ENCODE results near the gene TRIM9.
"Not testable (repeated sequence)": the region's sequence is repeated elsewhere in the genome, so short reads cannot be mapped to it uniquely, and the experiment has no call there.

TRIM9 gene

GRCh38 chr14:50997712-50998111, 97.2 kb downstream of the TRIM9 start:
- ChIA-PET POLR2A (no interaction called here), CTCF (no interaction called here)
- TF ChIP-seq, protein P1, sequence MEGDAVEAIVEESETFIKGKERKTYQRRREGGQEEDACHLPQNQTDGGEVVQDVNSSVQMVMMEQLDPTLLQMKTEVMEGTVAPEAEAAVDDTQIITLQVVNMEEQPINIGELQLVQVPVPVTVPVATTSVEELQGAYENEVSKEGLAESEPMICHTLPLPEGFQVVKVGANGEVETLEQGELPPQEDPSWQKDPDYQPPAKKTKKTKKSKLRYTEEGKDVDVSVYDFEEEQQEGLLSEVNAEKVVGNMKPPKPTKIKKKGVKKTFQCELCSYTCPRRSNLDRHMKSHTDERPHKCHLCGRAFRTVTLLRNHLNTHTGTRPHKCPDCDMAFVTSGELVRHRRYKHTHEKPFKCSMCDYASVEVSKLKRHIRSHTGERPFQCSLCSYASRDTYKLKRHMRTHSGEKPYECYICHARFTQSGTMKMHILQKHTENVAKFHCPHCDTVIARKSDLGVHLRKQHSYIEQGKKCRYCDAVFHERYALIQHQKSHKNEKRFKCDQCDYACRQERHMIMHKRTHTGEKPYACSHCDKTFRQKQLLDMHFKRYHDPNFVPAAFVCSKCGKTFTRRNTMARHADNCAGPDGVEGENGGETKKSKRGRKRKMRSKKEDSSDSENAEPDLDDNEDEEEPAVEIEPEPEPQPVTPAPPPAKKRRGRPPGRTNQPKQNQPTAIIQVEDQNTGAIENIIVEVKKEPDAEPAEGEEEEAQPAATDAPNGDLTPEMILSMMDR (IDR thresholded peaks at IDR 0.05; ENCODE audit: insufficient read depth, low read length, missing control alignments), result no peak
- DNase-seq (ENCODE audit: low read depth, low spot score), result no peak
- no peak overlapping the region for H3K4me3 ChIP-seq (ENCODE audit: low read depth, low read length)

DNA sequence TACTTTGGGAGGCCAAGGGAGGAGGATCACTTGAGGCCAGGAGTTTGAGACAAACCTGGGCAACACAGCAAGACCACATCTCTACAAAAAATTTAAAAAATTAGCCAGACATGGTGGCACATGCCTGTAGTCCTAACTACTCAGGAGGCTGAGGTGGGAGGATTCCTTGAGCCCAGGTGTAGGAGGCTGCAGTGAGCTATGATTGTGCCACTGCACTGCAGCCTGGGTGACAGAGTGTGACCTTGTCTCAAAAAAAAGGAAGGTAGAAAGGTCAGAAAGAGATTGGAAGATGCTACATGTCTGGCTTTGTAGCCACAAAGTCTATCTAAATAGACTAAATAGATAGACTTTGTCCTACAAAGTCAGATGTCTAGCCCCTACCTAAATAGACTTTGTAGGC, 100.7 kb downstream of the TRIM9 start:
- H3K4me3 ChIP-seq (ENCODE audit: low read depth, low read length); CTCF ChIA-PET; DNase-seq (ENCODE audit: low read depth, low spot score); POLR2A ChIA-PET: not testable (repeated sequence)

GRCh38 chr14:50985859-50986331, 109.0 kb downstream of the TRIM9 start:
- DNase-seq (ENCODE audit: low read depth, low spot score), result no peak
- TF ChIP-seq, protein P1 (IDR thresholded peaks at IDR 0.05; ENCODE audit: insufficient read depth, low read length, missing control alignments), result no peak
- H3K4me3 ChIP-seq (ENCODE audit: low read depth, low read length), result no peak overlapping the region
- POLR2A ChIA-PET, result no interaction called here
- CTCF ChIA-PET, result no interaction called here

GRCh38 chr14:50985124-50985858, 109.6 kb downstream of the TRIM9 start:
- CTCF ChIA-PET, result no interaction called here
- TF ChIP-seq, protein P1 (IDR thresholded peaks at IDR 0.05; ENCODE audit: insufficient read depth, low read length, missing control alignments), result no peak
- POLR2A ChIA-PET, result no interaction called here
- DNase-seq (ENCODE audit: low read depth, low spot score), result no peak
- H3K4me3 ChIP-seq (ENCODE audit: low read depth, low read length), result no peak overlapping the region

- DNase-seq (ENCODE audit: low read depth, low spot score), result no peak
- ChIA-PET POLR2A (no interaction called here), CTCF (no interaction called here)
- H3K4me3 ChIP-seq (ENCODE audit: low read depth, low read length), result no peak overlapping the region
- TF ChIP-seq, protein P1 (IDR thresholded peaks at IDR 0.05; ENCODE audit: insufficient read depth, low read length, missing control alignments), result no peak
These were observed 110.7 kb downstream of the TRIM9 start for GRCh38 chr14:50984036-50984710.

DNA sequence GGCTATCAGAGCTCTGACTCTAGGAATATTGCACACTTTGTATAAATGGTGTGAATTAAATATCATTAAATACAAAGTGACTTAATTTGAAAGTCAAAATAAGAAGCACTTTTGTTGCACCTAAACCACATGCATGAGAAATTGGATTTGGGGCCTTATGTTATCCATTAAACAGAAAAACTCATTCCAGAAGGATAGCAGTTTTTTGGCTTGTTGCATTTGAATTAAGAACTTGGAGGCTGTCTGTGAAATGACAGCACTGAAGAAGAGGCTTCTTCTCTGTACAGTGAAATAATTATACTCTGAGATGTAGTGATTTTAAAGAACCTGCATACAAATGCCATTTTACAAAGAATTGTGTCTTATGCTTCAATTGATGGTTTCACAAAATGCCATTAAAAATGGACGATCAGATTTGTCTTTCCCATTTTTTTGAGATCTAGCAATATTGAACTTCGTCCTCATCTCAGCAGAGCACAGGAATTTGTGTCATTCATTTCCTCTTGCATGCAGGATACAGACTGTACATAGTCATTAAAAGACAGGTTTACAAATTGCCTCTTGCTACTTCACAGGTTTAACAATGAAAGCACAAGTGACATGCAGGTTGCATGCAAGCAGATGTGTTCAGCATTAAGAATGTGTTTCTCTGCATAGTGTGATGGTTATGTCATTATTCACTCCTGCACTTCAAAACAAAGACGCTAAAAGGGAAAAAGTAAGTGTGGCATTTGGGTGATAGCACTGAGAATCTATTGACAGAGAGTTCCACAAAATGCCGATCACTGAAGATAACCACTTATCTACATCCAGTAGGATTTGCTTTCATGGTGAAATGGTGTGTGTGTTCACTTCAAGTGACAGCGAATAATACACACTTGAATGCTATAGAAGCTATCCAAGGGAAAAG, 114.7 kb downstream of the TRIM9 start:
- ChIA-PET POLR2A (no interaction called here), CTCF (no interaction called here)
- no peak for DNase-seq (ENCODE audit: low read depth, low spot score)
- H3K4me3 ChIP-seq (ENCODE audit: low read depth, low read length), result no peak overlapping the region
- TF ChIP-seq, protein P1 (IDR thresholded peaks at IDR 0.05; ENCODE audit: insufficient read depth, low read length, missing control alignments), result no peak

All from AG04449 (cell line).